Right cardiac atrium (tissue), 5 donors: ENCODE measurements around the gene SLC2A5. TPM values are rescaled to one million over a fixed set of nuclear protein-coding genes. Genes with fewer than 3 reads are reported as not detected.

ENCODE experiments used
- ATAC-seq, 2 donors: fragments of 200-7000 bp; cut with Tn5 transposase; one replicate each; pipeline versions ENCODE4 v1.8.0 to v1.9.1; 2020; ENCODE audit warnings: moderate library complexity in 2 of 2, mild to moderate bottlenecking in 1 of 2
- DNase-seq, 3 donors: peaks; one replicate each; pipeline ENCODE4 v3.0.0-alpha.2; 2020
- H3K27ac ChIP-seq: one replicate; pipeline ENCODE4 v1.5.1; 2013; ENCODE audit warnings: mild to moderate bottlenecking, low read length, control low read depth, moderate library complexity
- H3K27me3 ChIP-seq: one replicate; pipeline ENCODE4 v1.6.1; 2013; ENCODE audit not compliant: control insufficient read depth, insufficient read depth
- H3K4me1 ChIP-seq: one replicate; pipeline ENCODE4 v1.6.1; 2013; ENCODE audit warnings: low read length; ENCODE audit not compliant: control insufficient read depth, insufficient read depth
- H3K4me3 ChIP-seq: one replicate; pipeline ENCODE4 v1.5.1; 2013; ENCODE audit warnings: low read length, control low read depth
- H3K9me3 ChIP-seq: one replicate; pipeline ENCODE4 v1.6.1; 2013; ENCODE audit warnings: low read length; ENCODE audit not compliant: control insufficient read depth
- WGBS: extraction: QIAGEN DNeasy Blood & Tissue Kit; methylation state at CpG from one replicate; pipeline ENCODE4 v1.1.7; 2013; 5-methylcytosine and 5-hydroxymethylcytosine counted together
- intact Hi-C, 4 donors: fragments of 100-400 bp; cut with DNase I; formaldehyde crosslinking; loops; one replicate each; pipeline versions ENCODE4 v1.11.0 to v1.14.0; 2022 to 2023
- polyA plus RNA-seq: library from polyadenylated mRNA; stranded (reverse); fragments of 200-250 nt; gene quantifications from one replicate; pipeline ENCODE4 v1.2.3, GENCODE V29; 2013
- total RNA-seq, 4 donors: library from RNA; stranded (reverse); fragmentation: NEBNext Ultra II Directional; extraction: Animal tissue kit (Norgen Biotek cat#: 25700); gene quantifications; one replicate each; pipeline ENCODE4 v1.2.1, GENCODE V29; 2021
- donor health status: healthy with polysubstance abuse.
- donor health status: DM: no; HTN: yes; CAD: no.
- donor health status: DM: no; HTN: no; CAD: no.
- donor health status: DM: no; HTN: yes; CAD: no; lungs with severe emphysema.
- donor health status: DM: yes; HTN: yes; CAD: no.

Gene SLC2A5
- total and polyA plus RNA-seq, 5 donors, result 0.93 to 3.6 (median 2.6) TPM

GRCh38 chr1:9045861-9046510, 23.4 kb downstream of the SLC2A5 start:
- no peak for ATAC-seq
- no peak overlapping the region for H3K4me3 ChIP-seq
- no peaks in the 10 kb centered on the region for H3K27me3 ChIP-seq
- H3K9me3 ChIP-seq, result no peaks in the 10 kb centered on the region
- intact Hi-C loops, result no loop called here
- DNase-seq, result no peak
- H3K27ac ChIP-seq, result no peak overlapping the region
- 85% methylated on average over 7 of the region's 7 CpGs for WGBS
- no peaks in the 10 kb centered on the region for H3K4me1 ChIP-seq

- intact Hi-C loops, result no loop called here
- no peaks in the 10 kb centered on the region for H3K4me1 ChIP-seq
- H3K27me3 ChIP-seq, result no peaks in the 10 kb centered on the region
- DNase-seq (no peak), ATAC-seq (no peak)
- 96% methylated on average over 4 of the region's 4 CpGs for WGBS
- H3K27ac ChIP-seq, result no peak overlapping the region
- no peak overlapping the region for H3K4me3 ChIP-seq
- H3K9me3 ChIP-seq, result no peaks in the 10 kb centered on the region
Observed at GRCh38 chr1:9044236-9044635, 25.2 kb downstream of the SLC2A5 start.

DNA sequence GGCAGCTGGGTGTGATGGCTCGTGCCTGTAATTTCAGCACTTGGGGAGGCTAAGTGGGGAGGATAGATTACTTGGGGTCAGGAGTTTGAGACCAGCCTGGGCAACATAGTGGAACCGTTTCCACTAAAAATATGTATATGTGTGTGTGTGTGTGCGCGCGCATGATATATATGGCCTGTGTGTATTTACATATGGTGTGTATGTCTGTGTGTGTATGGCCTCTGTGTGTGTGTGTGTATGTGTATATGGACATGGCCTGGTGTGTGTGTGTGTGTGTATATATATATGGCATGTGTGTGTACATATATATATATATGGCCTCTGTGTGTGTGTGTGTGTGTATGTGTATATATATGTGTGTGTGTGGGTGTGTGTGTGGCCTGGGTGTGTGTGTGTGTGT, 27.2 kb downstream of the SLC2A5 start:
- no peak overlapping the region for H3K4me3 ChIP-seq
- WGBS, result 92% methylated on average over 5 of the region's 5 CpGs
- no peaks in the 10 kb centered on the region for H3K4me1 ChIP-seq
- no peaks in the 10 kb centered on the region for H3K27me3 ChIP-seq
- intact Hi-C loops, result no loop called here
- no peak for DNase-seq
- no peak overlapping the region for H3K27ac ChIP-seq
- H3K9me3 ChIP-seq, result no peaks in the 10 kb centered on the region
- ATAC-seq, result no peak

GRCh38 chr1:9041116-9041779, 28.2 kb downstream of the SLC2A5 start:
- no peaks in the 10 kb centered on the region for H3K4me1 ChIP-seq
- H3K9me3 ChIP-seq, result no peaks in the 10 kb centered on the region
- intact Hi-C loops, result no loop called here
- no peak overlapping the region for H3K4me3 ChIP-seq
- ATAC-seq, result no peak
- no peak for DNase-seq
- WGBS, result 79% methylated on average over 14 of the region's 14 CpGs
- no peak overlapping the region for H3K27ac ChIP-seq
- no peaks in the 10 kb centered on the region for H3K27me3 ChIP-seq

- DNase-seq (no peak), ATAC-seq (no peak)
- H3K4me3 ChIP-seq, result no peak overlapping the region
- no peaks in the 10 kb centered on the region for H3K27me3 ChIP-seq
- intact Hi-C loops, result no loop called here
- H3K27ac ChIP-seq, result no peak overlapping the region
- no peaks in the 10 kb centered on the region for H3K9me3 ChIP-seq
- WGBS, result 94% methylated on average over 6 of the region's 6 CpGs
- H3K4me1 ChIP-seq, result no peaks in the 10 kb centered on the region
Observed at GRCh38 chr1:9040659-9041030, 28.8 kb downstream of the SLC2A5 start.

DNA sequence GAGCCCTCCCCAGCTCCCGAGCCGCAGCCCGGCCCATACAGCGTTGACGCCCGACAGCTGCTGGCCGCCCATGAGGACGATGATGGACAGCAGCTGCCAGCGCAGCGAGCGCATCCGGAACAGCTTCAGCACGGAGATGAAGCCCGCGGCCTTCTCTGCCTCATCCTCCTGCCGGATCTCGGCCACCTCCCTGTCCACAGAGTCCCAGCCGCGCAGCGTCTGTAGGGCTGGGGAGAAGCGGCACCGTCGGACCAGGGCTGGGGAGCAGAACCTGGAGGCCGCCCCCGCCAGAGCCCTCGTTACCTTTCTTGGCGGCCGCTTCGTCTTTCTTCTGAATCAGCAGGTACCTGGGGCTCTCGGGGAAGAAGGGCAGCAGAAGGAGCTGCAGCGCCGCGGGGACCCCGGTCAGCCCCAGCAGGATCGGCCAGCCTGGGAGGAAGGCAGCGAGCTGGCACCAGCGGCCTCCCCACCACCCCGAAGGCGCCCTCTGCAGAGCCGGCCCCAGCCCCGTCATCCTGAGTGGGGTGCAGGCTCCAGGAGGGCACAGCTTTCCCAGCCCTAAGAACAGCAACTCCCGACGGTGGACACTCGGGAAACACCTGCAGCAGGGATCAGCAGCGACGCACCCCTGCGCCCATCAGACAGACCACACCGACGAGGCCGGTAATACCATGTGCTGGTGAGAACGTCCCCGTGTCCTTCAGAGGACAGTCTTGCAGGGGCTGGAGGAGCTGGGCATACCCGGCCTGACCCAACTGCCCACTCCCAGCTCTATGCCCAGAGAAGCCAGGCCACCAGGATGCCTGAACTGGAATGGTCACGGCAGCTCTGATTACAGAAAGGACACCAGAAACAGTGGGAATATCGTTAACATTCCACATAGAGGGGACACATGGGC, 29.4 kb downstream of the SLC2A5 start:
- Histone ChIP-seq H3K4me3 (no peak overlapping the region), H3K27ac (no peak overlapping the region), H3K27me3 (no peaks in the 10 kb centered on the region), H3K4me1 (no peaks in the 10 kb centered on the region), H3K9me3 (no peaks in the 10 kb centered on the region)
- intact Hi-C loops, result no loop called here
- WGBS, result 65% methylated on average over 55 of the region's 55 CpGs
- peak in 1 of 3 donors; percentile 50 for DNase-seq
- ATAC-seq, result no peak

DNA sequence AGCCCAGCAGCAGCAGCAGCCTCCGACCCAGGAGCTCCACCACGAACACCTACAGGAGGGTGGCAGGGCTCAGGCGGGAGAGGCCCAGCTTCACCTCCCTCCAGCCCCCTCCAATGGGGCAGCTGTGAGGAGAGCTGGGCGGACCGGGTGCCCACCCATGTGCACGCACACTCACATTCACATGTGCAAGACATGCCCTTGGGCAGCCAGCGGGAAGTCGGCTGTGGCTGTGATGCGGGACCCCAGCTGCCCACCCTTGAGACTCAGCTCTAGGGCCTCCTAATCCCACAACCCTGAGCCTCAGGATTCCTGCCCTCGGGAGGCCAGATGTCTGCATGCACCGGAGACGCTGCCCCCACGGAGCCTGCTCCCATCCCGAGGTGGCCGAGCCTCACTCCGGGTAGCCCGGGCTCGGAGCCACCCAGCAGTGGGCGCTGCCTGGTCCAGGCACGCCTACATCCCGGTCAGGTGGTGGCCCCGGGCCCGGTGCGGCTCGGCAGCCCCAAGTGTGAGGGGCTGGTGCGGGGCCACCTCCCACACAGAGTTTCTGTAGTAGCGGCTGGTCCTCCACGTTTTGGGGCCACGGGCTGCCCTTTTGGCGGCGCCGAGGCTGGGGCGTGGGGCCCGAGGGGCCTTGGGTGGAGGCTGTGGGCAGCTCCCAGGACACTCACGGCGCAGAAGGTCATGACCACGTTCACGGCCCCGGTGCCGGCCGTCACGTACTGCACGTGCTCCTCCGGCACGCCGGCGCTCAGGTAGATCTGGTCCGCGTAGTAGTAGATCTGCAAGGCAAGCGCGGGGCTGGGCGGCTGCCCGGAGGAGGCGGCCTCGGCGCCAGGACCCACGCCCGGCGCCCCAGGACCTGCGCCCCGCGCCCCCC, 30.3 kb downstream of the SLC2A5 start:
- H3K4me3 ChIP-seq, result no peak overlapping the region
- no peak overlapping the region for H3K27ac ChIP-seq
- no peaks in the 10 kb centered on the region for H3K9me3 ChIP-seq
- DNase-seq, result no peak
- intact Hi-C loops, result no loop called here
- ATAC-seq, result peak; percentile 10 to 20
- no peaks in the 10 kb centered on the region for H3K27me3 ChIP-seq
- 51% methylated on average over 62 of the region's 62 CpGs for WGBS
- no peaks in the 10 kb centered on the region for H3K4me1 ChIP-seq

DNA sequence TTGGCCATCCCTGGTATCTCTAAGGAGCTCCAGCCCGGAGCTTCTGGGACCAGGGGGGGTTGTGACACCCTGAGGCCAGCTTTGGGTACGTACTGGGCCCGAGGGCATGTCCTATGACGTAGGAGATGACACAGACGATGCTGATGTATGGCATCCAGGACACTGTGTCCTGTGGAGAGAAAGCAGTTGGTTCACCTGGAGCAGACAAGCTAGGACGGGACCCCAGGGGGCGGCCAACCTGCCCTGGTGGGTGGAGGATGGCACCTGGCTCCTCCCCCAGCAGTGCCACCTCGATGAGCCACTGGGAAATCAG, 31.1 kb downstream of the SLC2A5 start:
- DNase-seq (no peak), ATAC-seq (no peak)
- Histone ChIP-seq H3K4me3 (no peak overlapping the region), H3K27me3 (no peaks in the 10 kb centered on the region), H3K27ac (no peak overlapping the region), H3K4me1 (no peaks in the 10 kb centered on the region), H3K9me3 (no peaks in the 10 kb centered on the region)
- WGBS, result 89% methylated on average over 8 of the region's 8 CpGs
- intact Hi-C loops, result no loop called here

DNA sequence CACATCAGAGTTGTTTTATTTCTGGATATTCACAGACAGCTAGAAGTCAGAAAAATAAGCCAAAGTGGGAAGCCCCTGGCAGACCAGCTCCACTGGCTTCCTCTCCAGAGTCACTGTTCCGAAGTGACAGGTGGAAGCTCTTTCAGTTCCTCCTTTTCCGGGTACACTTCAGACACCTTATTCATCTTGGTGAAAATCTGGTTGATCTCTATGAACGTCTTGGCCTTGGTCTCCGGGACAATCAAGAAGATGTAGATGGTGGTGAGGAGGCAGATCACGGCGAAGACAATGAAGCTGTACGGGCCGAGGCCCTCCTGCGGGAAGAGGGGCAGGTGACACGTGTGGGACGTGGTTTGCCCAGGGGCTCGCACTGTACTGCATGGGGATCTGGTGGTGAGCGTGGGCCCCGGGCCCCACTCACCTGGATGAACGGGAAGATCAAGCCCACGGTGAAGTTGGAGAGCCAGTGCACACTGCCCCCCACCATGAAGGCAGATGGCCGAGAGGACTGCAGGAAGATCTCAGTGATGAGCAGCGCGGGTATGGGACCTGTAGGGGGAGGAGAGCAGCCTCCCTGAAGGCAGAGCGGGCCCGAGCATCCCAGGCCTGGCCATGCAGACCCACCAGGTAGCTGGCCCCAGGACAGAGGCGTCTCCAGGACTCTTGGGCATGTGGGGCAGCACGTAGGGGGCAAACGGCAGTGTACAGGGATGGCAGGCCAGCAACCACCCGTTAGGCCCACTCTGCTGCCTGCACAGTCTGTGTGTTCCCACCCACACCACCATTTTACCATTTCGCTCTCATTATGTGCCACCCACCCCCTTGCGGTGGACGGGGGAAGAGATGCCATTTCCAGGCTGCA, 31.7 kb downstream of the SLC2A5 start:
- H3K4me1 ChIP-seq, result no peaks in the 10 kb centered on the region
- intact Hi-C loops, result no loop called here
- no peak overlapping the region for H3K4me3 ChIP-seq
- DNase-seq (no peak), ATAC-seq (no peak)
- no peak overlapping the region for H3K27ac ChIP-seq
- H3K9me3 ChIP-seq, result no peaks in the 10 kb centered on the region
- H3K27me3 ChIP-seq, result no peaks in the 10 kb centered on the region
- 85% methylated on average over 28 of the region's 28 CpGs for WGBS

GRCh38 chr1:9035226-9035625, 34.2 kb downstream of the SLC2A5 start:
- Histone ChIP-seq H3K4me3 (no peak overlapping the region), H3K9me3 (no peaks in the 10 kb centered on the region), H3K27ac (no peak overlapping the region), H3K27me3 (no peaks in the 10 kb centered on the region), H3K4me1 (no peaks in the 10 kb centered on the region)
- 95% methylated on average over 2 of the region's 2 CpGs for whole genome bisulfite sequencing
- intact Hi-C loops, result no loop called here
- no peak for ATAC-seq
- DNase-seq, result no peak
